ENCODE data around the gene NDEL1.

NDEL1 gene

DNA sequence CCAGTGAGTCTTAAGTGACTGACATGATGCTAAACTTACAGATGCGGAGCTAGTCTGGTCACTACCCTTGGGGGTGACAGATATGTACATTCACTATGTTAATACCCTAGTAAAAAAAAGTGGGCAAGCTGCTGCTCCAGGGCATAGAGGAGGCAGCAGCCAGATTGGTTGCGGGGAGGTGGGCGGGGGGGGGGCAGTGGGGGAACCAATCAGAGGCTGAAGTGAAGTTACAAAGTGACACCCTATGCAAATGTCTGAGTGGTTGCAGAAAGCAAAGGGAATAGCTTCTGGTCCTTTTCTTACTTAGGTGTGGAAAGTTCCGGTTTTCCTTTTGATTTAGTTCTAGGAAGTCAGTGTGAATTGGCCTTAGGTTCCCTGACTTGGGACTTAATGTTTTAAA, 12.1 kb downstream of the NDEL1 start:
- peaks cover 58 to 80% of the 10 kb centered on the region in 2 experiments for H3K36me3 ChIP-seq (ENCODE audit: control insufficient read depth in 2 of 2, insufficient read depth in 1 of 2, low read length in 2 of 2)
- POLR2A ChIA-PET = interaction anchor here (2.2 kb wide), 1 partner anchor 12 kb away, joined by 12 read pairs; the partner anchor contains the start of gene NDEL1
- H3K27ac ChIP-seq (ENCODE audit: extremely low read depth, low read depth, low read length) = no peak overlapping the region
- no peaks in the 10 kb centered on the region for H3K9me3 ChIP-seq (ENCODE audit: control insufficient read depth, insufficient read depth, low read depth, low read length)
- no peaks in the 10 kb centered on the region for H3K4me1 ChIP-seq (ENCODE audit: control insufficient read depth, insufficient read depth, low read length)
- no peak overlapping the region for H3K4me3 ChIP-seq (ENCODE audit: low read depth, low read length)
- CTCF ChIA-PET = interaction anchor here (1.8 kb wide), 1 partner anchor 37 kb away, joined by 7 read pairs; no protein-coding TSS in a partner anchor
- TF ChIP-seq, protein P1, sequence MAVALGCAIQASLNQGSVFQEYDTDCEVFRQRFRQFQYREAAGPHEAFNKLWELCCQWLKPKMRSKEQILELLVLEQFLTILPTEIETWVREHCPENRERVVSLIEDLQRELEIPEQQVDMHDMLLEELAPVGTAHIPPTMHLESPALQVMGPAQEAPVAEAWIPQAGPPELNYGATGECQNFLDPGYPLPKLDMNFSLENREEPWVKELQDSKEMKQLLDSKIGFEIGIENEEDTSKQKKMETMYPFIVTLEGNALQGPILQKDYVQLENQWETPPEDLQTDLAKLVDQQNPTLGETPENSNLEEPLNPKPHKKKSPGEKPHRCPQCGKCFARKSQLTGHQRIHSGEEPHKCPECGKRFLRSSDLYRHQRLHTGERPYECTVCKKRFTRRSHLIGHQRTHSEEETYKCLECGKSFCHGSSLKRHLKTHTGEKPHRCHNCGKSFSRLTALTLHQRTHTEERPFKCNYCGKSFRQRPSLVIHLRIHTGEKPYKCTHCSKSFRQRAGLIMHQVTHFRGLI (tag by site-specific recombination; IDR thresholded peaks at IDR 0.05) = no peak
- TF ChIP-seq ZNF701 (tag by site-specific recombination; IDR thresholded peaks at IDR 0.05) = no peak
- TF ChIP-seq ZNF555 (tag by site-specific recombination; conservative IDR thresholded peaks at IDR 0.05) = no peak
- TF ChIP-seq ZNF791 (tag by site-specific recombination; IDR thresholded peaks at IDR 0.05) = no peak
- no peak for TF ChIP-seq ZNF174 (tag by site-specific recombination; IDR thresholded peaks at IDR 0.05)
- no peak for TF ChIP-seq GLI4 (tag by site-specific recombination; IDR thresholded peaks at IDR 0.05)

DNA sequence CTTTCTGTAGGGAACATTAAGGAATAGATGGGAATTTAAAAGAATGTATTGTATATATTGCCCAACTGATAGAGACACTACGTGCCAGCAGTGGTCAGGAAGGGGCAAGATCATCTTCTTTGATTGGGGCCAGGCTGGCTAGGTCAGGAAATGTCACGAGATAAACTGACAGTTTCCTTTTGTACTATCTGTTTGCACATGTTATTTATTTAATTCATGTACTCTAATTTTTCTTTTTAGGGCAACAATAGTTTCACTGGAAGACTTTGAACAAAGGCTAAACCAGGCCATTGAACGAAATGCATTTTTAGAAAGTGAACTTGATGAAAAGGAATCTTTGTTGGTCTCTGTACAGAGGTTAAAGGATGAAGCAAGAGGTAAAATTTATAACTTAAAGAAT, 12.6 kb downstream of the NDEL1 start:
- POLR2A ChIA-PET = no interaction called here
- Histone ChIP-seq H3K4me3 (ENCODE audit: low read depth, low read length) (no peak overlapping the region), H3K36me3 (ENCODE audit: control insufficient read depth in 2 of 2, insufficient read depth in 1 of 2, low read length in 2 of 2) (peaks cover 63 to 86% of the 10 kb centered on the region in 2 experiments), H3K4me1 (ENCODE audit: control insufficient read depth, insufficient read depth, low read length) (no peaks in the 10 kb centered on the region), H3K27ac (ENCODE audit: extremely low read depth, low read depth, low read length) (no peak overlapping the region), H3K9me3 (ENCODE audit: control insufficient read depth, insufficient read depth, low read depth, low read length) (no peaks in the 10 kb centered on the region)
- CTCF ChIA-PET = interaction anchor here (1.4 to 1.8 kb wide), 2 partner anchors 11 to 38 kb away, joined by 4 to 7 read pairs; no protein-coding TSS in a partner anchor
- no peak for TF ChIP-seq ZNF248 (tag by site-specific recombination; IDR thresholded peaks at IDR 0.05)
- TF ChIP-seq KLF9 (tag by site-specific recombination; IDR thresholded peaks at IDR 0.05; ENCODE audit: low read depth) = no peak
- no peak for TF ChIP-seq ZFHX2 (tag by site-specific recombination; conservative IDR thresholded peaks at IDR 0.05)

DNA sequence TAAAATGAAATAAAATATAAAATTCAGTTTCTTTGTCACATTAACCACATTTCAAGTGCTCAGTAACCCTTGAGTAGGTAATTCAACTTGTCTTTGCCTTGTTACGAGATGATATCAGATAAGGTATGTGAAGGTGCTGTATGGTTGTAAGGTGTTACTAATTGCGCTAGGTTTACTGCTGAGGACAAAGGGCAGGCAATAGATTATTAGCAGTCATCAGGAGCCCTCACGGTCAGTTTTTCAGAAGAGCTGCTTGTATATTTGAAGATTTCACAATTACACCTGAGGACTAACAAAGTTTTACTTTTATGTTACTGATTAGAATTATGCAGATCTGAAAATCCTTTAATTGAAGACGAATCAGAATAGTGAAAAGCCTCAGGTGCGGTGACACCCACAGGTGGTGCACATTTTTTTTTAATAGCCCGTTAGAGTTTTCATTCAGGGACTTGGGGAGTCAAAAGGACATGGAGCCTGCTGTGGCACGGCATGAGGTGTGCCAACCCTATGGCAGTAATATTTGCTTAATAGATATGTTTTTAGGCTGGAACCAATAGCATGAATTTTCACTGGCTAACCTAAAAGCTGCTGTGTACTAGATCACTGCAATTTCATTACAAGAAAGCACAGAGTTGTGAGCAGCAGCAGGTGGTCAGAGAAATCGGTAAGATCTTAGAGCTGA, 16.4 kb downstream of the NDEL1 start:
- peaks cover 83 to 94% of the 10 kb centered on the region in 2 experiments for H3K36me3 ChIP-seq (ENCODE audit: control insufficient read depth in 2 of 2, insufficient read depth in 1 of 2, low read length in 2 of 2)
- ChIA-PET CTCF (interaction anchor here (1.0 kb wide), 1 partner anchor 42 kb away, joined by 3 read pairs; no protein-coding TSS in a partner anchor), POLR2A (interaction anchor here (0.7 to 1.0 kb wide), 2 partner anchors 16 to 434 kb away, joined by 4 to 5 read pairs; partner anchors contain the start of gene NDEL1)
- H3K27ac ChIP-seq (ENCODE audit: extremely low read depth, low read depth, low read length) = no peak overlapping the region
- TF ChIP-seq ZBTB17 (tag by site-specific recombination; IDR thresholded peaks at IDR 0.05) = no peak
- TF ChIP-seq SCRT2 (tag by site-specific recombination; IDR thresholded peaks at IDR 0.05) = 0 out of 2 replicates have a peak, but pooled peaks have one; percentile 31
- TF ChIP-seq SP3 (tag by site-specific recombination; IDR thresholded peaks at IDR 0.05) = no peak
- TF ChIP-seq, protein P2, sequence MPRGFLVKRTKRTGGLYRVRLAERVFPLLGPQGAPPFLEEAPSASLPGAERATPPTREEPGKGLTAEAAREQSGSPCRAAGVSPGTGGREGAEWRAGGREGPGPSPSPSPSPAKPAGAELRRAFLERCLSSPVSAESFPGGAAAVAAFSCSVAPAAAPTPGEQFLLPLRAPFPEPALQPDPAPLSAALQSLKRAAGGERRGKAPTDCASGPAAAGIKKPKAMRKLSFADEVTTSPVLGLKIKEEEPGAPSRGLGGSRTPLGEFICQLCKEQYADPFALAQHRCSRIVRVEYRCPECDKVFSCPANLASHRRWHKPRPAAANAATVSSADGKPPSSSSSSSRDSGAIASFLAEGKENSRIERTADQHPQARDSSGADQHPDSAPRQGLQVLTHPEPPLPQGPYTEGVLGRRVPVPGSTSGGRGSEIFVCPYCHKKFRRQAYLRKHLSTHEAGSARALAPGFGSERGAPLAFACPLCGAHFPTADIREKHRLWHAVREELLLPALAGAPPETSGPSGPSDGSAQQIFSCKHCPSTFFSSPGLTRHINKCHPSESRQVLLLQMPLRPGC (tag by site-specific recombination; IDR thresholded peaks at IDR 0.05) = no peak
- TF ChIP-seq ZNF776 (tag by site-specific recombination; IDR thresholded peaks at IDR 0.05; ENCODE audit: borderline replicate concordance) = no peak
- TF ChIP-seq HOXC10 (CRISPR knock-in tag; IDR thresholded peaks at IDR 0.05) = no peak
- no peak for TF ChIP-seq ZNF521 (tag by site-specific recombination; IDR thresholded peaks at IDR 0.05)
- no peak for TF ChIP-seq ZNF626 (tag by site-specific recombination; IDR thresholded peaks at IDR 0.05)
- 0 out of 2 replicates have a peak, but pooled peaks have one; percentile 23 for TF ChIP-seq SCRT1 (tag by site-specific recombination; IDR thresholded peaks at IDR 0.05; ENCODE audit: borderline replicate concordance)
- TF ChIP-seq ZNF624 (tag by site-specific recombination; IDR thresholded peaks at IDR 0.05) = no peak
- no peak for TF ChIP-seq ZNF239 (tag by site-specific recombination; IDR thresholded peaks at IDR 0.05)
- no peaks in the 10 kb centered on the region for H3K9me3 ChIP-seq (ENCODE audit: control insufficient read depth, insufficient read depth, low read depth, low read length)
- no peak overlapping the region for H3K4me3 ChIP-seq (ENCODE audit: low read depth, low read length)
- H3K4me1 ChIP-seq (ENCODE audit: control insufficient read depth, insufficient read depth, low read length) = no peaks in the 10 kb centered on the region

All from HEK293 (cell line).